RWPE2 (cell line): ENCODE data around the gene GNAT1.

Source experiments
- ATAC-seq: fragments of 200-7000 bp; cut with Tn5 transposase; 3 replicates; pipeline ENCODE4 v1.9.1; 2021; ENCODE audit warnings: low read depth
- DNase-seq: peaks from one replicate; pipeline ENCODE4 v3.0.0-alpha.2; 2020; ENCODE audit warnings: low spot score
- H3K27ac ChIP-seq: fragments of 450-650 bp; 2 replicates; pipeline ENCODE4 v1.5.1; 2017; ENCODE audit warnings: mild to moderate bottlenecking; ENCODE audit not compliant: poor library complexity, severe bottlenecking
- H3K27me3 ChIP-seq: fragments of 250-450 bp; sonication (Bioruptor Pico); 2 replicates; pipeline ENCODE4 v1.5.1; 2021; ENCODE audit warnings: mild to moderate bottlenecking, moderate library complexity; ENCODE audit not compliant: insufficient read depth, poor library complexity, severe bottlenecking
- H3K36me3 ChIP-seq: fragments of 250-450 bp; sonication (Bioruptor Pico); 2 replicates; pipeline ENCODE4 v1.5.1; 2020; ENCODE audit warnings: low read depth, mild to moderate bottlenecking, moderate library complexity
- H3K4me1 ChIP-seq: fragments of 250-450 bp; sonication (Bioruptor Pico); 2 replicates; pipeline ENCODE4 v1.5.1; 2021; ENCODE audit warnings: mild to moderate bottlenecking, moderate library complexity; ENCODE audit not compliant: insufficient read depth, poor library complexity, severe bottlenecking
- H3K4me3 ChIP-seq: fragments of 250-450 bp; sonication (Bioruptor Pico); 2 replicates; pipeline ENCODE4 v1.5.1; 2021; ENCODE audit warnings: mild to moderate bottlenecking, moderate library complexity; ENCODE audit not compliant: severe bottlenecking
- H3K9me3 ChIP-seq: fragments of 250-450 bp; sonication (Bioruptor Pico); 2 replicates; pipeline ENCODE4 v1.5.1; 2021; ENCODE audit warnings: mild to moderate bottlenecking, moderate library complexity; ENCODE audit not compliant: severe bottlenecking
- CTCF ChIP-seq: fragments of 450-650 bp; IDR thresholded peaks from one replicate; pipeline ENCODE4 v1.5.1; 2017; ENCODE audit warnings: mild to moderate bottlenecking, moderate library complexity; ENCODE audit not compliant: poor library complexity, severe bottlenecking

The GNAT1 gene

GRCh38 chr3:50150404-50150750 lies 41.0 kb upstream of the GNAT1 start:
- no peak for TF ChIP-seq CTCF
- Histone ChIP-seq H3K36me3 (no peaks in the 10 kb centered on the region), H3K4me3 (no peak overlapping the region), H3K27ac (peak overlapping the region; percentile 86), H3K27me3 (no peaks in the 10 kb centered on the region), H3K4me1 (peaks cover 37% of the 10 kb centered on the region), H3K9me3 (no peaks in the 10 kb centered on the region)
- no peak for ATAC-seq
- no peak for DNase-seq

GRCh38 chr3:50150863-50151686 lies 40.3 kb upstream of the GNAT1 start:
- no peaks in the 10 kb centered on the region for H3K36me3 ChIP-seq
- TF ChIP-seq CTCF: no peak
- peaks cover 37% of the 10 kb centered on the region for H3K4me1 ChIP-seq
- H3K9me3 ChIP-seq: no peaks in the 10 kb centered on the region
- DNase-seq: peak; percentile 84
- peak; percentile 64 for ATAC-seq
- no peak overlapping the region for H3K4me3 ChIP-seq
- no peaks in the 10 kb centered on the region for H3K27me3 ChIP-seq
- H3K27ac ChIP-seq: peak overlapping the region; percentile 86

- H3K27me3 ChIP-seq: no peaks in the 10 kb centered on the region
- no peak overlapping the region for H3K4me3 ChIP-seq
- ATAC-seq (peak; percentile 31), DNase-seq (no peak)
- no peaks in the 10 kb centered on the region for H3K9me3 ChIP-seq
- no peak for TF ChIP-seq CTCF
- no peaks in the 10 kb centered on the region for H3K36me3 ChIP-seq
- H3K4me1 ChIP-seq: peaks cover 31% of the 10 kb centered on the region
- peak overlapping the region; percentile 86 for H3K27ac ChIP-seq
These were observed 39.7 kb upstream of the GNAT1 start for GRCh38 chr3:50151728-50152127.

GRCh38 chr3:50153782-50154475 lies 37.5 kb upstream of the GNAT1 start:
- Histone ChIP-seq H3K27ac (no peak overlapping the region), H3K9me3 (no peaks in the 10 kb centered on the region), H3K4me3 (no peak overlapping the region), H3K27me3 (no peaks in the 10 kb centered on the region), H3K36me3 (peaks cover 10% of the 10 kb centered on the region), H3K4me1 (peaks cover 41% of the 10 kb centered on the region)
- DNase-seq (no peak), ATAC-seq (no peak)
- TF ChIP-seq CTCF: no peak

- peak overlapping the region; percentile 5 for H3K4me3 ChIP-seq
- DNase-seq: no peak
- H3K27me3 ChIP-seq: no peaks in the 10 kb centered on the region
- no peak for TF ChIP-seq CTCF
- ATAC-seq: peak; percentile 0; the same call in 1 of the 3 replicates
- H3K27ac ChIP-seq: no peak overlapping the region
- H3K4me1 ChIP-seq: peaks cover 47% of the 10 kb centered on the region
- no peaks in the 10 kb centered on the region for H3K9me3 ChIP-seq
- H3K36me3 ChIP-seq: peaks cover 15% of the 10 kb centered on the region
These were observed 37.0 kb upstream of the GNAT1 start for GRCh38 chr3:50154476-50154839.
